Trophoblast cell (in vitro differentiated cells and primary cell): ENCODE results near the gene CCDC190.
"Not testable (repeated sequence)": the region's sequence is repeated elsewhere in the genome, so short reads cannot be mapped to it uniquely, and the experiment has no call there.

Experiments used
- DNase-seq, 2 donors: peaks; one replicate each; pipeline ENCODE4 v3.0.0-alpha.2; 2016
- H2AFZ ChIP-seq: 2 replicates; pipeline ENCODE4 v1.6.1; 2013; ENCODE audit warnings: low read length, moderate library complexity, mild to moderate bottlenecking; ENCODE audit not compliant: insufficient read depth, poor library complexity
- H2AK5ac ChIP-seq: 2 replicates; pipeline ENCODE4 v1.6.1; 2013; ENCODE audit warnings: mild to moderate bottlenecking, low read length
- H2BK120ac ChIP-seq: 2 replicates; pipeline ENCODE4 v1.6.1; 2013; ENCODE audit warnings: low read length, mild to moderate bottlenecking, moderate library complexity; ENCODE audit not compliant: insufficient read depth, poor library complexity
- H2BK12ac ChIP-seq: 2 replicates; pipeline ENCODE4 v1.6.1; 2013; ENCODE audit warnings: mild to moderate bottlenecking, low read length, moderate library complexity
- H2BK5ac ChIP-seq: 2 replicates; pipeline ENCODE4 v1.6.1; 2013; ENCODE audit warnings: low read length, low read depth, moderate library complexity, mild to moderate bottlenecking; ENCODE audit not compliant: poor library complexity
- H3K14ac ChIP-seq: 2 replicates; pipeline ENCODE4 v1.6.1; 2013; ENCODE audit warnings: mild to moderate bottlenecking, low read length
- H3K18ac ChIP-seq: 2 replicates; pipeline ENCODE4 v1.6.1; 2013; ENCODE audit warnings: mild to moderate bottlenecking, low read length
- H3K23ac ChIP-seq: 2 replicates; pipeline ENCODE4 v1.6.1; 2013; ENCODE audit warnings: low read length
- H3K27ac ChIP-seq: 2 replicates; pipeline ENCODE4 v1.5.1; 2013; ENCODE audit warnings: low read depth, mild to moderate bottlenecking, inconsistent platforms, low read length, moderate library complexity
- H3K27me3 ChIP-seq: 2 replicates; pipeline ENCODE4 v1.6.1; 2013; ENCODE audit warnings: inconsistent platforms, mild to moderate bottlenecking, low read length, moderate library complexity; ENCODE audit not compliant: insufficient read depth
- H3K36me3 ChIP-seq, 2 experiments: 1 replicate in 1 of 2; 2 replicates in 1 of 2; pipeline ENCODE4 v1.6.1; 2013; ENCODE audit warnings: low read length in 2 of 2, mild to moderate bottlenecking in 2 of 2, moderate library complexity in 1 of 2; ENCODE audit not compliant: insufficient read depth in 2 of 2, control insufficient read depth in 1 of 2
- H3K4ac ChIP-seq: 2 replicates; pipeline ENCODE4 v1.6.1; 2013; ENCODE audit warnings: low read depth, mild to moderate bottlenecking, low read length, moderate library complexity
- H3K4me1 ChIP-seq, 2 experiments: 1 replicate in 1 of 2; 2 replicates in 1 of 2; pipeline ENCODE4 v1.6.1; 2013; ENCODE audit warnings: low read length in 2 of 2, mild to moderate bottlenecking in 2 of 2, moderate library complexity in 1 of 2; ENCODE audit not compliant: insufficient read depth in 2 of 2, control insufficient read depth in 1 of 2
- H3K4me2 ChIP-seq: 2 replicates; pipeline ENCODE4 v1.6.1; 2013; ENCODE audit warnings: inconsistent platforms, mild to moderate bottlenecking, low read length, moderate library complexity
- H3K4me3 ChIP-seq: 2 replicates; pipeline ENCODE4 v1.5.1; 2013; ENCODE audit warnings: mild to moderate bottlenecking, low read depth, low read length, inconsistent platforms
- H3K79me1 ChIP-seq: one replicate; pipeline ENCODE4 v1.6.1; 2013; ENCODE audit warnings: low read length
- H3K79me2 ChIP-seq: 2 replicates; pipeline ENCODE4 v1.6.1; 2013; ENCODE audit warnings: low read length, mild to moderate bottlenecking; ENCODE audit not compliant: control insufficient read depth, insufficient read depth, poor library complexity
- H3K9ac ChIP-seq: 2 replicates; pipeline ENCODE4 v1.6.1; 2013; ENCODE audit warnings: mild to moderate bottlenecking, low read length
- H3K9me3 ChIP-seq: 2 replicates; pipeline ENCODE4 v1.6.1; 2013; ENCODE audit warnings: low read depth, mild to moderate bottlenecking, control low read depth, inconsistent platforms, low read length; ENCODE audit not compliant: insufficient read depth
- H4K12ac ChIP-seq: 2 replicates; pipeline ENCODE4 v1.6.1; 2013; ENCODE audit warnings: low read depth, mild to moderate bottlenecking, low read length, moderate library complexity
- H4K8ac ChIP-seq: 2 replicates; pipeline ENCODE4 v1.6.1; 2013; ENCODE audit warnings: low read depth, mild to moderate bottlenecking, low read length, moderate library complexity
- H4K91ac ChIP-seq: one replicate; pipeline ENCODE4 v1.6.1; 2013; ENCODE audit warnings: low read depth, mild to moderate bottlenecking, low read length, moderate library complexity
- WGBS: extraction: QIAGEN DNeasy Blood & Tissue Kit; methylation state at CpG from one replicate; pipeline ENCODE4 v1.1.7; 2013; ENCODE audit warnings: missing lambda C conversion rate; ENCODE audit not compliant: insufficient read length, insufficient coverage; ENCODE audit errors: extremely low coverage; 5-methylcytosine and 5-hydroxymethylcytosine counted together

The CCDC190 gene

DNA sequence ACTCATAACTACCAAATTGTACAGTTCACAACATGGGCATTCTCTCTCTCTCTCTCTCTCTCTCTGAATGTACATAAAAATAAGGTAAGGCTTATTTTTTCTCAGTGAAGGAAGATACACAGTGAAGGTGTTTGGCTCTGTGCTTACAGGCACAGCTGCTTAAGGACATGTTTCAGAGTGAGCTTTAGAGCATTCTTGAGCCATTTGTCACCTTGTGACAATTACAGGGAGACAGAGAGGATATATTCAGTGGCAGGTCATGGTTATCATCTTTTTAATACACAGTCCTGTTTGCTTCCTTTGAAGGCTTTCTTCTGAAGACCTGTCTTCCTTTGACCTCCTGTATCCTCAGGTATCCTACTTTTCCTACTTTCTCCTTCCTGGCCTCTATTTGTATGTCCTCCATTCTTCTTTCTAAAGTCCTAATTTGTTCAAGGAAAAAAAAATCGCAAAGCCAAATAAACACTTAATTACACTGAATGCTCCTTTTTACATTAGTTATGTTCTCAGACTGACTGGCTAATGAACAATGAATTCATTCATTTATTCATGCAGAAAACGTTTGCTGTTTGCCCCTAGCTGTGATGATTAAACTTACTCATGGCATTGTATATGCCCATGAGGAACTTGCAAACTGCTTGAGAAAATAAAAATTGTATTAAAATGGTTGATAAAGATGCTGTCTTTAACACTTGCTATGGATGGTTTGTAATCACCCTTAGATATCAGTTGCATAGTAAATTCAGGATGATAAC, 37.0 kb downstream of the CCDC190 start:
- Histone ChIP-seq H2BK5ac (no peak overlapping the region), H3K27ac (no peak overlapping the region), H4K91ac (no peak overlapping the region), H3K4me2 (no peak overlapping the region), H4K12ac (no peak overlapping the region), H3K9ac (no peak overlapping the region), H2AK5ac (no peak overlapping the region), H3K14ac (no peak overlapping the region), H2BK12ac (no peak overlapping the region), H3K18ac (no peak overlapping the region), H2BK120ac (no peak overlapping the region), H3K9me3 (peaks cover 2% of the 10 kb centered on the region), H3K79me1 (no peaks in the 10 kb centered on the region), H2AFZ (no peak overlapping the region), H3K4me3 (no peak overlapping the region), H4K8ac (no peak overlapping the region), H3K36me3 (no peaks in the 10 kb centered on the region), H3K4me1 (peaks cover 8 to 9% of the 10 kb centered on the region in 2 experiments), H3K27me3 (no peaks in the 10 kb centered on the region), H3K4ac (no peak overlapping the region), H3K23ac (no peak overlapping the region), H3K79me2 (no peaks in the 10 kb centered on the region)
- no CpG with 5 or more reads among the region's 2 CpGs for WGBS
- DNase-seq, result peak in 1 of 2 donors; percentile 61

DNA sequence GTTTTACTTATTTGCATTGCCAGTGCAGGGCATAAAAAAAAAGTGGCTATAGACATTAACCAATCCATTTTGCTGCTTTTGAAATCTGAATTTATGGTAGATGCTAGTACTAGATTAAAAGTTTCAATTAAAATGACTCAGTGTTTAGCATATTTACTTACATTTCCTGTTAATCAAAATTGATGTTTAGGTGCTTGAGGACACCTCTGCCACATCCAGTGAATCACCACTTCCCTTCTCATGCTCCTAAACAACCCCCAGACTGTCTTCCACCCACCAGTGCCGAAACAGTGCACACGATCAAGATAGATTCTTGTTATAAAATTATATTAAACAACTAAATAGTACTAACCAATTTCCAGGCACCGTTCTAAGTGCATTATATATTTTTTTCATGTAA, 37.7 kb downstream of the CCDC190 start:
- DNase-seq, result no peak
- Histone ChIP-seq H2AK5ac (no peak overlapping the region), H2BK120ac (no peak overlapping the region), H2AFZ (no peak overlapping the region), H3K27me3 (no peaks in the 10 kb centered on the region), H3K79me2 (no peaks in the 10 kb centered on the region), H4K12ac (no peak overlapping the region), H3K4me2 (no peak overlapping the region), H3K9me3 (peaks cover 2% of the 10 kb centered on the region), H3K23ac (no peak overlapping the region), H4K8ac (no peak overlapping the region), H3K79me1 (no peaks in the 10 kb centered on the region), H3K4me1 (peaks cover 8 to 9% of the 10 kb centered on the region in 2 experiments), H2BK5ac (no peak overlapping the region), H2BK12ac (no peak overlapping the region), H3K4ac (no peak overlapping the region), H3K18ac (no peak overlapping the region), H3K27ac (no peak overlapping the region), H3K9ac (no peak overlapping the region), H3K14ac (no peak overlapping the region), H4K91ac (no peak overlapping the region), H3K36me3 (no peaks in the 10 kb centered on the region), H3K4me3 (no peak overlapping the region)
- no CpG with 5 or more reads among the region's 3 CpGs for WGBS

DNA sequence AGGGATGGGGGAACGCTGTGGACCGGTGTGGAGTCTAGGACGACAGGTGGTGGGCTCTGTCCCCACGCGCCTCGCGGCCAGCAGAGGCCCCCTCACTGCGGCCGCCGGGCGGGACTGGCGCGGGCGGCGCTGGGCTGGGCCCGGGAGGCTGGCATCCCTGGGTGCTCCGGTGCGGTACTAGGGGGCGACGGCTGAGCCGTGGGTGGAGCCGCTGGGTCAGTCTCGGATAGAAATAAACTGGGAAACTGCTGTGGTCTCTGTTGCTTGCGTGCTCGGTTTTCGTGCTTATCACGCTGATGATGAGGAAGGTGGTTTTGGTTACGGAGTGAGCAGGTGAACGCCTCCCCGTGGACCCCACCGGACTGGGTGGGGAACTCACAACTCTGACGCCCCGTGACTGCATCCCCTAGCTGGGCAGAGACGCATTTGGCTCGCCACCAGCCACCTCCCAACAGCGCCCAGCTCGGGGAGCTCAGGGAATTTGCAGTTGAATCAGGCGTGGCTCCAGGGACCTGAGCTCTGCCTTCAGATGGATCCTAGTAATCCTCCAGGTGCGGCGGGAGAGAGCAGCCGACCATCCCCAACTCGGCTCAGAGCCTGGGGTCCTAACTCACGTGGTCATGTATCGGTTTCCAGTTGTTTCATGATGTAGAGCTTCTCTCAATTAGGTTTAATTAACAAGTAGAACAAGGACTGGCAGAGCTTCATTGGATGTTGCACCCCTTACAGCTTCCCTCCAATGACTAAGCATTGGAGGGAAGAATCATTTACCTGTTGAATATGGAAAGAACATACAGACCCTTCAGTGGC, 38.4 kb downstream of the CCDC190 start:
- no peak overlapping the region for H3K9ac ChIP-seq
- H3K4me3 ChIP-seq, result peak overlapping the region; percentile 54
- no peaks in the 10 kb centered on the region for H3K27me3 ChIP-seq
- H4K8ac ChIP-seq, result no peak overlapping the region
- H2BK5ac ChIP-seq, result no peak overlapping the region
- H3K23ac ChIP-seq, result no peak overlapping the region
- H3K79me1 ChIP-seq, result no peaks in the 10 kb centered on the region
- no peak overlapping the region for H4K12ac ChIP-seq
- no peak overlapping the region for H2AK5ac ChIP-seq
- H2BK12ac ChIP-seq, result no peak overlapping the region
- no peak overlapping the region for H3K4ac ChIP-seq
- H3K27ac ChIP-seq, result no peak overlapping the region
- H2AFZ ChIP-seq, result peak overlapping the region; percentile 23
- no peak overlapping the region for H2BK120ac ChIP-seq
- WGBS, result no CpG with 5 or more reads among the region's 44 CpGs
- H3K4me2 ChIP-seq, result peak overlapping the region; percentile 91
- H3K79me2 ChIP-seq, result no peaks in the 10 kb centered on the region
- peaks cover 2% of the 10 kb centered on the region for H3K9me3 ChIP-seq
- no peak for DNase-seq
- peaks cover 8 to 9% of the 10 kb centered on the region in 2 experiments for H3K4me1 ChIP-seq
- H3K14ac ChIP-seq, result no peak overlapping the region
- H3K36me3 ChIP-seq, result no peaks in the 10 kb centered on the region
- H3K18ac ChIP-seq, result no peak overlapping the region
- no peak overlapping the region for H4K91ac ChIP-seq

DNA sequence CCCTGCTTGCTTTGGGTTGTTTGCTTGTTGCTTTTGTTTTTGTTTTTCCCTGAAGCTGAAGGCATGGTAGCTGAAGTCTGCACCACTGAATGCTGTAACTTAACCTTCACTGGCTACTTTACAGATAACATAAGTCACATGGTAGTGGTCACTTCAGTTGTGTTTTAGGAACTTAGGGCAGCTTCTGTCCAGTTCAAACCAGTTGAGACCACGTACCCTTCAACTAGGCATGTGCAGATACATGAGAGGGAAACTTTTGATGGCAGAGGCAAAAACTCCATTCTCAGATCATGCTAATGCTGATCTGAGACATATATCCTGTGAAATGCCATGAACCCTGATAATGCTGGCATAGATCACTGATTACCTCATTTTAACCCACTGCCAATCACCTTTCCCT, 42.3 kb downstream of the CCDC190 start:
- not testable (repeated sequence) for H3K4me2 ChIP-seq, H3K27ac ChIP-seq, H3K9me3 ChIP-seq, H2AFZ ChIP-seq, H2BK12ac ChIP-seq, H2BK5ac ChIP-seq, H2BK120ac ChIP-seq, H2AK5ac ChIP-seq, H3K79me1 ChIP-seq, DNase-seq, H3K14ac ChIP-seq, H4K12ac ChIP-seq, H3K4me3 ChIP-seq, H3K23ac ChIP-seq, H3K27me3 ChIP-seq, H3K9ac ChIP-seq, H4K8ac ChIP-seq, H3K79me2 ChIP-seq, H4K91ac ChIP-seq, H3K4ac ChIP-seq, H3K18ac ChIP-seq, H3K4me1 ChIP-seq, H3K36me3 ChIP-seq
- no CpG with 5 or more reads among the region's 1 CpG for WGBS
